GM23248 (cell line): ENCODE data around the gene CACNG3.

Experiments
- EZH2 ChIP-seq: fragments of 200-600 bp; sonication (generic); IDR thresholded peaks from 2 replicates; pipeline ENCODE4 v1.6.1; 2018; ENCODE audit warnings: antibody characterized with exemption, mild to moderate bottlenecking; ENCODE audit not compliant: insufficient read depth, poor library complexity, severe bottlenecking
- EZH2phosphoT487 ChIP-seq: fragments of 200-600 bp; sonication (generic); IDR thresholded peaks from 2 replicates; pipeline ENCODE4 v1.6.1; 2018; ENCODE audit warnings: antibody characterized with exemption, moderate library complexity, mild to moderate bottlenecking, low read depth; ENCODE audit not compliant: insufficient read depth

GRCh38 chr16:24272379-24272778 is 16.2 kb downstream of the CACNG3 start:
- TF ChIP-seq EZH2phosphoT487 = no peak
- no peak for TF ChIP-seq EZH2
